GM19099 (cell line): ENCODE data around the gene GCAT.

ENCODE experiments used
- POLR2A ChIP-seq: IDR thresholded peaks from 3 replicates; pipeline ENCODE4 v1.6.1; 2011; ENCODE audit warnings: low read depth; ENCODE audit not compliant: insufficient read length; ENCODE audit errors: extremely low read depth

Gene GCAT

GRCh38 chr22:37818409-37819104 lies 10.8 kb downstream of the GCAT start:
- no peak for TF ChIP-seq POLR2A

GRCh38 chr22:37819105-37819433 lies 11.3 kb downstream of the GCAT start:
- no peak for TF ChIP-seq POLR2A

- TF ChIP-seq POLR2A, result no peak
Observed at GRCh38 chr22:37820350-37820749, 12.6 kb downstream of the GCAT start.

GRCh38 chr22:37822079-37822833 lies 14.5 kb downstream of the GCAT start:
- TF ChIP-seq POLR2A, result no peak

- no peak for TF ChIP-seq POLR2A
Observed at GRCh38 chr22:37823134-37823985, 15.6 kb downstream of the GCAT start, which contains the start of gene GALR3. GALR3 (plus strand) TSS chr22:37823382; CDS start chr22:37823407, 25 bp downstream.

- no peak for TF ChIP-seq POLR2A
Observed at GRCh38 chr22:37824674-37825641, 17.2 kb downstream of the GCAT start.

- no peak for TF ChIP-seq POLR2A
Observed at GRCh38 chr22:37827056-37827455, 19.3 kb downstream of the GCAT start.

- TF ChIP-seq POLR2A, result no peak
Observed at GRCh38 chr22:37830093-37830842, 22.5 kb downstream of the GCAT start.

- TF ChIP-seq POLR2A, result no peak
Observed at GRCh38 chr22:37831472-37831871, 23.7 kb downstream of the GCAT start.

GRCh38 chr22:37832022-37832857 lies 24.5 kb downstream of the GCAT start:
- no peak for TF ChIP-seq POLR2A

GRCh38 chr22:37842015-37842793 lies 34.5 kb downstream of the GCAT start:
- no peak for TF ChIP-seq POLR2A

- TF ChIP-seq POLR2A, result no peak
Observed at GRCh38 chr22:37843741-37844089, 36.0 kb downstream of the GCAT start.
